Esophagus muscularis mucosa (tissue), 3 donors: Measurements from ENCODE around the gene TEAD1.

Source experiments
- EP300 ChIP-seq: sonication (generic); formaldehyde crosslinking; IDR thresholded peaks from one replicate; pipeline ENCODE4 v1.6.1; 2017; ENCODE audit warnings: antibody characterized with exemption
- TF ChIP-seq, protein P1 (sequence below), 3 experiments: fragments of 200-600 bp in 2 of 3; fragments of 450-650 bp in 1 of 3; sonication (generic) in 2 of 3; IDR thresholded peaks; one replicate each; pipeline ENCODE4 v1.5.1; 2017 to 2019; ENCODE audit warnings: antibody characterized with exemption in 3 of 3, mild to moderate bottlenecking in 2 of 3, moderate library complexity in 1 of 3

DNA sequence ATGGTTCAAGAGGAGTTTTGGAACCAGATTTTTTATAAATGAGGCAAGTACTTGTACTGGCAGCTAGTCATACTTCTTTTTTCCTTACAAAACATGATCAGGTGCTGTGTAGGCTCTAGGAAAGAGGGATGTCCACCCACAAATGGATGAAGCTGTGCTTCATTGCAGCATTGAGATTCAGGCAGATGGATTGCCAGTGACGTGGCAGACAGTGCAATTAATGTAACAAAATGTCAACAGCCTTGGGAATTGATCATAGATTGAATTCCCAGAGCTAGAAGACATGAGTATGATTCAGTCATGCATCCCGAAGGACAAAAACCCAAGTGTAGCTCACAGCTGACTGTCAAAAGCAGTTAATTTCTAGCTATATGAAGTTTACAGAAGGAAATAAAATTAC is 235.7 kb downstream of the TEAD1 start:
- TF ChIP-seq EP300, result no peak
- TF ChIP-seq, protein P1, sequence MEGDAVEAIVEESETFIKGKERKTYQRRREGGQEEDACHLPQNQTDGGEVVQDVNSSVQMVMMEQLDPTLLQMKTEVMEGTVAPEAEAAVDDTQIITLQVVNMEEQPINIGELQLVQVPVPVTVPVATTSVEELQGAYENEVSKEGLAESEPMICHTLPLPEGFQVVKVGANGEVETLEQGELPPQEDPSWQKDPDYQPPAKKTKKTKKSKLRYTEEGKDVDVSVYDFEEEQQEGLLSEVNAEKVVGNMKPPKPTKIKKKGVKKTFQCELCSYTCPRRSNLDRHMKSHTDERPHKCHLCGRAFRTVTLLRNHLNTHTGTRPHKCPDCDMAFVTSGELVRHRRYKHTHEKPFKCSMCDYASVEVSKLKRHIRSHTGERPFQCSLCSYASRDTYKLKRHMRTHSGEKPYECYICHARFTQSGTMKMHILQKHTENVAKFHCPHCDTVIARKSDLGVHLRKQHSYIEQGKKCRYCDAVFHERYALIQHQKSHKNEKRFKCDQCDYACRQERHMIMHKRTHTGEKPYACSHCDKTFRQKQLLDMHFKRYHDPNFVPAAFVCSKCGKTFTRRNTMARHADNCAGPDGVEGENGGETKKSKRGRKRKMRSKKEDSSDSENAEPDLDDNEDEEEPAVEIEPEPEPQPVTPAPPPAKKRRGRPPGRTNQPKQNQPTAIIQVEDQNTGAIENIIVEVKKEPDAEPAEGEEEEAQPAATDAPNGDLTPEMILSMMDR (IDR thresholded peaks at IDR 0.05), result no peak
